HG03060 (cell line): Measurements from ENCODE around the gene CD9.

ENCODE experiments used
- ATAC-seq: cut with Tn5 transposase; IDR thresholded peaks from one replicate; pipeline ENCODE4 v1.9.1; 2021; ENCODE audit warnings: low read depth, moderate number of reproducible peaks; ENCODE audit not compliant: unreplicated experiment

CD9 gene

GRCh38 chr12:6272300-6273204, 72.4 kb downstream of the CD9 start:
- no peak for ATAC-seq

GRCh38 chr12:6273205-6273540, 73.0 kb downstream of the CD9 start:
- ATAC-seq: no peak

- no peak for ATAC-seq
These were observed 73.5 kb downstream of the CD9 start for GRCh38 chr12:6273541-6274230.

- ATAC-seq: no peak
These were observed 74.3 kb downstream of the CD9 start for GRCh38 chr12:6274231-6275221.

- ATAC-seq: no peak
These were observed 76.0 kb downstream of the CD9 start for GRCh38 chr12:6275928-6276887.

- no peak for ATAC-seq
These were observed 76.9 kb downstream of the CD9 start for GRCh38 chr12:6276956-6277620.

- ATAC-seq: no peak
These were observed 77.8 kb downstream of the CD9 start for GRCh38 chr12:6277982-6278438.

GRCh38 chr12:6278439-6279255, 78.4 kb downstream of the CD9 start:
- no peak for ATAC-seq

- ATAC-seq: no peak
These were observed 79.0 kb downstream of the CD9 start for GRCh38 chr12:6279256-6279628.

- no peak for ATAC-seq
These were observed 79.4 kb downstream of the CD9 start for GRCh38 chr12:6279631-6280030.

- no peak for ATAC-seq
These were observed 79.9 kb downstream of the CD9 start for GRCh38 chr12:6280053-6280469.

GRCh38 chr12:6280672-6281071, 80.5 kb downstream of the CD9 start:
- ATAC-seq: no peak

GRCh38 chr12:6281081-6281809, 81.0 kb downstream of the CD9 start:
- ATAC-seq: no peak

GRCh38 chr12:6282453-6282840, 82.2 kb downstream of the CD9 start:
- ATAC-seq: no peak

GRCh38 chr12:6284273-6284672, 84.1 kb downstream of the CD9 start:
- ATAC-seq: no peak

GRCh38 chr12:6285063-6285477, 84.9 kb downstream of the CD9 start:
- no peak for ATAC-seq

- no peak for ATAC-seq
These were observed 85.5 kb downstream of the CD9 start for GRCh38 chr12:6285532-6286306.
